DMS 273 (cell line): ENCODE measurements around the gene AGO1.
"Not testable (repeated sequence)": the region's sequence is repeated elsewhere in the genome, so short reads cannot be mapped to it uniquely, and the experiment has no call there.

ENCODE experiments used
- DNase-seq: peaks from one replicate; lab custom pipeline; 2025; ENCODE audit not compliant: unreplicated experiment; lab: John Stamatoyannopoulos, UW

Gene AGO1

DNA sequence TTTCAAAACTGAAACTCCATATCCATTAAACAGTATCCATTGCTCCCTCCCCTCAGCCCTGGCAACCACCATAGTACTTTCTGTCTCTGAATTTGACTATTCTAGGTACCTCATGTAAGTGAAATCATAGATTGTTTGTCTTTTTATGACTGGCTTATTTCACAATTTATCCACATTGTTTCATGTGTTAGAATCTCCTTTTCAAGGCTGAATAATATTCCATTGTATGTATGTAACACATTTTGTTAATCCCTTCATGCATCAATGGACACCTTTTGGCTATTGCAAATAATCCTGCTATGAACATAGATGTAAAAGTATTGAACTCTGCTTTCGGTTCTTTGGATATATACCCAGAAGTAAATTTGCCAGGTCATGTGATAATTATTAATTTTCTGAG lies 85.4 kb downstream of the AGO1 start:
- no peak for DNase-seq

DNA sequence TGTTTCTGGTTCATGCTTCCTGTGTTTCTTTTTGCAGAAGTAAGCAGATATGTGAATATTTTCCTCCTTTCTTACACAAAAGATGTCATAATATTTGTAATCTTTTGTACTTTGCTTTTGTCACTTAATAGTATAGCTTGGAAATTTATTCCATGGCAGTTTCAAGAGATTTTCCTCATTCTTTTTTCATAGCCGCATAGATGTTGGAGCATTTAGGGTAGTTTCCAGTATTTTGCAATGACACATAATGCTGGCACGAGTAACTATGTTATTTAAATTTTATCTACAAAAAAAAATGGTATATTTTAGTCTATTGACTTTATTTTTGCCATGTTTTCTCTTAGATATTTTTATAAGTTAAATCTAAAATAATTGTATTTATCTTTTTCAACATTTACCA lies 88.6 kb downstream of the AGO1 start:
- no peak for DNase-seq

DNA sequence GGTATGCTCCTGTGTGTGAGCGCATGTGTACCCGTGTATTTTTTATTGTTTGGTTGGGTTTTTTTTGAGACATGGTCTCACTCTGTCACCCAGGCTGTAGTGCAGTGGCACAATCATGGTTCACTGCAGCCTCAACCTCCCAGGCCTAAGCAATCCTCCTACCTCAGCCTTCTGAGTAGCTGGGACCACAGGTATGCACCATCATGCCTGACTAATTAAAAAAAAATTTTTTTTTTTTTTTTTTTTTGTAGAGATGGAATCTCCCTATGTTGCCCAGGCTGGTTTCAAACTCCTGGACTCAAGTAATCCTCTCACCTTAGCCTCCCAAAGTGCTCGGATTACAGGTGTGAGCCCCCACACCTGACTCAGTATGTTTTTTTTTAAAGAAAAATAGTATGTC lies 89.6 kb downstream of the AGO1 start:
- not testable (repeated sequence) for DNase-seq

DNA sequence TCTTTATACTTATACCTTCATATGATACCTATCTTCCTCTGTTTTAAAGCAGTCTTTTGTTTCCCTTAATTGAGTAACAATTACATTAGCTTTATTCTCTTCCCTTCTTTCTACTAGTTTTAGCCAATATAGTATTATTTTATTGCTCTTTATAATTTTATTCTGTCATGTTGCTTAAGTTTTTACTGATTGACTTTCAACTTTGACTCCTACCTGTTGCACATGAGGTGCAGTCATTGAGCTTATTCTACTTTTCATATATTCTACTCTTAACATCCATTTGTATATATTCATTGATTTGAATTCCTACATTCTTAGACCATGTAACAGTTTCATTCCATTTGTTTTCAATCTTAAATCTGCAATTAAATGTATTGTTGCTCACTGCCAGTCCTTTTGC lies 97.1 kb downstream of the AGO1 start:
- DNase-seq: no peak
